HepG2 (cell line): ENCODE data around the gene DNPEP. TPM values are rescaled to one million over a fixed set of nuclear protein-coding genes. Genes with fewer than 3 reads are reported as not detected.

Source experiments
- ATAC-seq: fragments of 200-7000 bp; cut with Tn5 transposase; 3 replicates; pipeline ENCODE4 v1.9.1; 2020; ENCODE audit warnings: mild to moderate bottlenecking, moderate library complexity
- BruUV-seq: library from RNA; stranded (reverse); fragments of 400-500 nt; replicated peaks from 2 replicates; lab custom pipeline; 2021; lab: Mats Ljungman, UMichigan
- CTCF ChIA-PET: fragments of 300-600 bp; formaldehyde crosslinking; extraction: SDS; loops from one replicate; lab custom pipeline; 2021; ENCODE audit warnings: low total read pairs, inconsistent platforms, low intra/inter-chr PET ratio; lab: Yijun Ruan, JAX
- POLR2A ChIA-PET: fragments of 350-600 bp; sonication (Branson Sonifier 250); formaldehyde crosslinking; loops from one replicate; lab custom pipeline; 2020; ENCODE audit warnings: antibody characterized with exemption, inconsistent platforms; lab: Yijun Ruan, JAX
- DNase-seq: peaks from one replicate; pipeline ENCODE4 v3.0.0-alpha.2; 2015; ENCODE audit warnings: low spot score
- FAIRE-seq: peaks from 3 replicates; lab custom pipeline; 2011; peaks lifted over from hg19 to GRCh38; lab: Jason Lieb, UNC
- H2AFZ ChIP-seq: one replicate; pipeline ENCODE4 v1.6.1; 2011; ENCODE audit warnings: low read length, inconsistent platforms
- H3K27ac ChIP-seq: fragments of 300-600 bp; 3 replicates; pipeline ENCODE4 v1.8.0; 2011; ENCODE audit warnings: mixed run types, mild to moderate bottlenecking, mixed read lengths, low read length, inconsistent platforms; ENCODE audit not compliant: insufficient read depth; ENCODE audit errors: extremely low read length
- H3K27me3 ChIP-seq, 2 experiments: fragments of 200-600 bp in 1 of 2; 2 replicates in 1 of 2; 3 replicates in 1 of 2; pipeline versions ENCODE4 v1.6.0 to v1.8.0; 2011; ENCODE audit warnings: low read length in 2 of 2, mild to moderate bottlenecking in 2 of 2, moderate library complexity in 2 of 2, inconsistent platforms in 1 of 2; ENCODE audit not compliant: insufficient read depth in 2 of 2, control insufficient read depth in 1 of 2
- H3K36me3 ChIP-seq, 2 experiments: fragments of 200-600 bp in 1 of 2; replicated peaks in 1 of 2; 2 replicates in 1 of 2; 3 replicates in 1 of 2; pipeline versions ENCODE4 v1.5.1 to v1.8.0; 2011; ENCODE audit warnings: low read length in 2 of 2, inconsistent platforms in 1 of 2; ENCODE audit not compliant: insufficient read depth in 2 of 2, control insufficient read depth in 1 of 2
- H3K4me1 ChIP-seq: 2 replicates; pipeline ENCODE4 v1.5.1; 2012; ENCODE audit warnings: low read length, inconsistent platforms; ENCODE audit not compliant: insufficient read depth
- H3K4me2 ChIP-seq: 2 replicates; pipeline ENCODE4 v1.6.0; 2011; ENCODE audit warnings: low read depth, low read length, inconsistent platforms
- H3K4me3 ChIP-seq, 3 experiments: fragments of 200-600 bp in 1 of 3; sonication (generic), shearing (Covaris generic) in 1 of 3; replicated peaks in 1 of 3; 2 replicates each; pipeline ENCODE4 v1.5.1; 2011 to 2016; ENCODE audit warnings: low read length in 3 of 3, inconsistent platforms in 2 of 3, low read depth in 2 of 3, mild to moderate bottlenecking in 2 of 3, control low read depth in 1 of 3, mixed read lengths in 1 of 3; ENCODE audit not compliant: insufficient read depth in 1 of 3
- H3K79me2 ChIP-seq: one replicate; pipeline ENCODE4 v1.6.1; 2011; ENCODE audit warnings: low read length, inconsistent platforms; ENCODE audit not compliant: insufficient read depth
- H3K9ac ChIP-seq: 2 replicates; pipeline ENCODE4 v1.6.0; 2011; ENCODE audit warnings: mild to moderate bottlenecking, low read depth, low read length, inconsistent platforms; ENCODE audit not compliant: insufficient read depth
- H3K9me3 ChIP-seq: 2 replicates; pipeline ENCODE4 v1.5.1; 2012; ENCODE audit warnings: mild to moderate bottlenecking, low read length
- H4K20me1 ChIP-seq: 2 replicates; pipeline ENCODE4 v1.6.0; 2011; ENCODE audit warnings: inconsistent platforms, mild to moderate bottlenecking, low read length, moderate library complexity; ENCODE audit not compliant: insufficient read depth
- CHCHD3 ChIP-seq: sonication (generic); formaldehyde crosslinking; IDR thresholded peaks from 2 replicates; pipeline ENCODE4 v1.8.0; 2022; ENCODE audit warnings: mild to moderate bottlenecking, missing genetic modification reagents, moderate library complexity
- CTCF ChIP-seq: sonication (generic); formaldehyde crosslinking; IDR thresholded peaks from 2 replicates; pipeline ENCODE4 v1.5.0; 2020; ENCODE audit warnings: mild to moderate bottlenecking, missing genetic modification reagents, moderate library complexity
- E2F2 ChIP-seq: sonication (generic); formaldehyde crosslinking; IDR thresholded peaks from 2 replicates; pipeline ENCODE4 v1.4.0; 2020; ENCODE audit warnings: missing genetic modification reagents, borderline replicate concordance
- FOXM1 ChIP-seq: sonication (generic); formaldehyde crosslinking; IDR thresholded peaks from 2 replicates; pipeline ENCODE4 v1.5.0; 2020; ENCODE audit warnings: missing genetic modification reagents
- GTF2F1 ChIP-seq: fragments of 150-350 bp; IDR thresholded peaks from 2 replicates; pipeline ENCODE4 v1.6.1; 2014; ENCODE audit warnings: low read length
- IKZF4 ChIP-seq: sonication (generic); formaldehyde crosslinking; IDR thresholded peaks from 2 replicates; pipeline ENCODE4 v1.5.1; 2020; ENCODE audit warnings: borderline replicate concordance, mild to moderate bottlenecking, low read depth, missing genetic modification reagents; ENCODE audit errors: not compliant biosample characterization
- MTERF4 ChIP-seq: sonication (generic); formaldehyde crosslinking; IDR thresholded peaks from 2 replicates; pipeline ENCODE4 v1.8.0; 2023; ENCODE audit warnings: mild to moderate bottlenecking, missing genetic modification reagents
- NR3C1 ChIP-seq: sonication (generic); formaldehyde crosslinking; IDR thresholded peaks from 2 replicates; pipeline ENCODE4 v1.4.0; 2020; ENCODE audit warnings: missing genetic modification reagents
- RBM39 ChIP-seq: fragments of 200-400 bp; formaldehyde crosslinking; IDR thresholded peaks from one replicate; pipeline ENCODE4 v1.6.1; 2018; ENCODE audit warnings: antibody characterized with exemption, mild to moderate bottlenecking, low read depth, low read length; ENCODE audit not compliant: poor library complexity, severe bottlenecking
- YEATS2 ChIP-seq: sonication (generic); formaldehyde crosslinking; IDR thresholded peaks from 2 replicates; pipeline ENCODE4 v1.4.0; 2020; ENCODE audit warnings: missing genetic modification reagents, borderline replicate concordance
- YY1 ChIP-seq: IDR thresholded peaks from 2 replicates; pipeline ENCODE4 v1.6.1; 2011; ENCODE audit warnings: low read length, low read depth, moderate library complexity, mild to moderate bottlenecking; ENCODE audit not compliant: insufficient read depth, insufficient replicate concordance
- ZFP1 ChIP-seq: IDR thresholded peaks from 2 replicates; pipeline ENCODE4 v1.6.1; 2016
- ZMYM2 ChIP-seq: sonication (generic); formaldehyde crosslinking; IDR thresholded peaks from 2 replicates; pipeline ENCODE4 v1.8.0; 2022; ENCODE audit warnings: mild to moderate bottlenecking, missing genetic modification reagents
- ZNF550 ChIP-seq: sonication (generic); formaldehyde crosslinking; IDR thresholded peaks from 2 replicates; pipeline ENCODE4 v1.4.0; 2020; ENCODE audit warnings: mild to moderate bottlenecking, missing genetic modification reagents, borderline replicate concordance
- ZNF558 ChIP-seq: sonication (generic); formaldehyde crosslinking; IDR thresholded peaks from 2 replicates; pipeline ENCODE4 v1.9.0; 2022; ENCODE audit warnings: mild to moderate bottlenecking, missing genetic modification reagents, borderline replicate concordance
- ZNF800 ChIP-seq: sonication (generic); formaldehyde crosslinking; IDR thresholded peaks from 2 replicates; pipeline ENCODE4 v1.4.0; 2020; ENCODE audit warnings: missing genetic modification reagents
- WGBS: methylation state at CpG from one replicate; pipeline ENCODE4 v1.1.6; 2017; ENCODE audit warnings: low lambda C conversion rate; 5-methylcytosine and 5-hydroxymethylcytosine counted together
- in situ Hi-C: cut with HindIII; loops from 2 replicates; pipeline ENCODE4 v1.10.0; 2017; ENCODE audit warnings: low pct_unique_long_range_greater_than_20kb; ENCODE audit not compliant: extremely low pct_ligation_motif_present
- intact Hi-C: fragments of 100-400 bp; cut with micrococcal nuclease; formaldehyde crosslinking; loops from one replicate; pipeline ENCODE4 v1.10.0; 2022; ENCODE audit not compliant: unreplicated experiment
- polyA plus RNA-seq, 8 experiments: library from polyadenylated mRNA; depleted of rRNA in 3 of 8; stranded (reverse) in 7 of 8; unstranded in 1 of 8; fragments of >200 nt; fragmentation: Illumina TruSeq in 4 of 8; extraction: Trizol in 4 of 8; gene quantifications; 2 replicates each; pipeline versions ENCODE4 v1.2.1 to v1.2.3, GENCODE V29; 2011 to 2016; ENCODE audit warnings: low read depth in 4 of 8, missing spikeins in 1 of 8, mixed read lengths in 1 of 8; ENCODE audit not compliant: insufficient read depth in 1 of 8
- total RNA-seq, 5 experiments: library from RNA; depleted of rRNA; stranded (reverse); fragments of >200 nt; fragmentation: Illumina TruSeq; extraction: Trizol; gene quantifications; 2 replicates each; pipeline ENCODE4 v1.2.3, GENCODE V29; 2016; ENCODE audit warnings: low read depth in 1 of 5
- TF ChIP-seq, protein P1 (sequence below): sonication (generic); formaldehyde crosslinking; IDR thresholded peaks from 2 replicates; pipeline ENCODE4 v1.4.0; 2020; ENCODE audit warnings: missing genetic modification reagents

DNPEP gene
- total and polyA plus RNA-seq, 2 of the 13 experiments (the other 11 are each of a cell fraction or from before 2014, with no cell fraction given): 104 to 109 TPM

DNA sequence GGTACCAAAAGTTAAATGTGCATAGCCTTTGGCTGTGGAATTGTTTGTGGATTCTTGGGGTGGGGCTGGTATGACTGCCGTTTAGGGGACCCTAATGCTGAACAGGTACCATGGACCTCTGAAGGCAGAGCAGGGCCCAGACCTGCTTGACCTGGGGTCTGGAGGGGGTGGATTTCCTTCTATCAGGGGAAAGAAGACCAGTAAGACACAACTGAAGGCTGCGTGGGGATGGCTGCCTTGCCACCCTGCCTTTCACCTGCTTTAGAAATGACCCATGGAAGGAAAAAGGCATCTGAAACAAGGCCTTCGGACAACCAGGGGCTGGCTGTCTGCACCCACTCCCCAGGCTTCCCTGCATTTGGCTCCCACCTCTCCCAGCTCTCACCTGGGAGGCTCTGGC, 37.5 kb downstream of the DNPEP start:
- no peaks in the 10 kb centered on the region for H3K36me3 ChIP-seq
- CTCF ChIA-PET: no interaction called here

More for the DNA sequence above, 37.5 kb downstream of the DNPEP start:
- no TSS peak for BruUV-seq
- no peaks in the 10 kb centered on the region for H3K79me2 ChIP-seq
- no peaks in the 10 kb centered on the region for H3K9me3 ChIP-seq
- TF ChIP-seq CHCHD3 (CRISPR knock-in tag) (no peak), FOXM1 (CRISPR knock-in tag) (no peak), YEATS2 (CRISPR knock-in tag) (no peak), E2F2 (CRISPR knock-in tag) (no peak), YY1 (no peak), NR3C1 (no peak), ZFP1 (CRISPR knock-in tag) (no peak), RBM39 (no peak), IKZF4 (CRISPR knock-in tag) (no peak), ZNF558 (CRISPR knock-in tag) (no peak), ZNF550 (no peak), ZMYM2 (no peak), ZNF800 (CRISPR knock-in tag) (no peak), MTERF4 (CRISPR knock-in tag) (no peak), GTF2F1 (no peak), CTCF (CRISPR knock-in tag) (no peak)
- TF ChIP-seq, protein P1, sequence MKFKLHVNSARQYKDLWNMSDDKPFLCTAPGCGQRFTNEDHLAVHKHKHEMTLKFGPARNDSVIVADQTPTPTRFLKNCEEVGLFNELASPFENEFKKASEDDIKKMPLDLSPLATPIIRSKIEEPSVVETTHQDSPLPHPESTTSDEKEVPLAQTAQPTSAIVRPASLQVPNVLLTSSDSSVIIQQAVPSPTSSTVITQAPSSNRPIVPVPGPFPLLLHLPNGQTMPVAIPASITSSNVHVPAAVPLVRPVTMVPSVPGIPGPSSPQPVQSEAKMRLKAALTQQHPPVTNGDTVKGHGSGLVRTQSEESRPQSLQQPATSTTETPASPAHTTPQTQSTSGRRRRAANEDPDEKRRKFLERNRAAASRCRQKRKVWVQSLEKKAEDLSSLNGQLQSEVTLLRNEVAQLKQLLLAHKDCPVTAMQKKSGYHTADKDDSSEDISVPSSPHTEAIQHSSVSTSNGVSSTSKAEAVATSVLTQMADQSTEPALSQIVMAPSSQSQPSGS: no peak
- POLR2A ChIA-PET: no interaction called here
- no peak overlapping the region for H3K27ac ChIP-seq
- 9% methylated on average over 3 of the region's 3 CpGs for WGBS
- intact Hi-C loops: no loop called here
- H3K4me1 ChIP-seq: no peaks in the 10 kb centered on the region
- H3K9ac ChIP-seq: no peak overlapping the region
- no peak overlapping the region for H3K4me3 ChIP-seq
- H3K4me2 ChIP-seq: no peak overlapping the region
- in situ Hi-C loops: no loop called here
- DNase-seq (no peak), FAIRE-seq (no peak), ATAC-seq (no peak)
- peaks cover 0 to 58% of the 10 kb centered on the region in 2 experiments; a peak in 3 of 5 replicates for H3K27me3 ChIP-seq
- no peak overlapping the region for H2AFZ ChIP-seq
- no peaks in the 10 kb centered on the region for H4K20me1 ChIP-seq
